GM10266 (cell line): ENCODE results near the gene KCNG3.

ENCODE experiments used
- DNase-seq: peaks from one replicate; pipeline ENCODE4 v3.0.0; 2012; ENCODE audit errors: extremely low spot score
- TF ChIP-seq, protein P1 (sequence below): IDR thresholded peaks from 2 replicates; pipeline ENCODE4 v1.5.1; 2012; ENCODE audit warnings: mild to moderate bottlenecking, low read depth; ENCODE audit not compliant: control insufficient read depth, insufficient read depth; ENCODE audit errors: missing control alignments

Gene KCNG3

DNA sequence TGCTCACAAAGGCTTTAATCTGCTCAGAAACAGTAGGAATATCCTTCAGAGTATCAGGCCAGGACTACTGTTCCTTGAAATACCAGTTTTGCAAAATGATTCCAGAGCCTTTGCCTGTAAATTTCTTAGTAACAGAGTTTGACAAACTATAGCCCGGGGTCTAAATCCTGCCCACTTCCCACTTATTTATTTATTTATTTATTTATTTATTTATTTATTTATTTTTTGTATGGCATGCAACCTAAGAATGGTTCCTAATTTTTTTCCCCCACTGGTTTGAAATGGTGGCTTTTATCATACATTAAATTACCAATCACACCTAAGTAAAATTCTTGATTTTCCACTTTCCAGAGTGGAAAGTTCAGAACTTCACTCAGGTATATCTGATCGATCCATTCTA, 45.6 kb downstream of the KCNG3 start:
- no peak for DNase-seq
- TF ChIP-seq, protein P1, sequence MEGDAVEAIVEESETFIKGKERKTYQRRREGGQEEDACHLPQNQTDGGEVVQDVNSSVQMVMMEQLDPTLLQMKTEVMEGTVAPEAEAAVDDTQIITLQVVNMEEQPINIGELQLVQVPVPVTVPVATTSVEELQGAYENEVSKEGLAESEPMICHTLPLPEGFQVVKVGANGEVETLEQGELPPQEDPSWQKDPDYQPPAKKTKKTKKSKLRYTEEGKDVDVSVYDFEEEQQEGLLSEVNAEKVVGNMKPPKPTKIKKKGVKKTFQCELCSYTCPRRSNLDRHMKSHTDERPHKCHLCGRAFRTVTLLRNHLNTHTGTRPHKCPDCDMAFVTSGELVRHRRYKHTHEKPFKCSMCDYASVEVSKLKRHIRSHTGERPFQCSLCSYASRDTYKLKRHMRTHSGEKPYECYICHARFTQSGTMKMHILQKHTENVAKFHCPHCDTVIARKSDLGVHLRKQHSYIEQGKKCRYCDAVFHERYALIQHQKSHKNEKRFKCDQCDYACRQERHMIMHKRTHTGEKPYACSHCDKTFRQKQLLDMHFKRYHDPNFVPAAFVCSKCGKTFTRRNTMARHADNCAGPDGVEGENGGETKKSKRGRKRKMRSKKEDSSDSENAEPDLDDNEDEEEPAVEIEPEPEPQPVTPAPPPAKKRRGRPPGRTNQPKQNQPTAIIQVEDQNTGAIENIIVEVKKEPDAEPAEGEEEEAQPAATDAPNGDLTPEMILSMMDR = no peak

DNA sequence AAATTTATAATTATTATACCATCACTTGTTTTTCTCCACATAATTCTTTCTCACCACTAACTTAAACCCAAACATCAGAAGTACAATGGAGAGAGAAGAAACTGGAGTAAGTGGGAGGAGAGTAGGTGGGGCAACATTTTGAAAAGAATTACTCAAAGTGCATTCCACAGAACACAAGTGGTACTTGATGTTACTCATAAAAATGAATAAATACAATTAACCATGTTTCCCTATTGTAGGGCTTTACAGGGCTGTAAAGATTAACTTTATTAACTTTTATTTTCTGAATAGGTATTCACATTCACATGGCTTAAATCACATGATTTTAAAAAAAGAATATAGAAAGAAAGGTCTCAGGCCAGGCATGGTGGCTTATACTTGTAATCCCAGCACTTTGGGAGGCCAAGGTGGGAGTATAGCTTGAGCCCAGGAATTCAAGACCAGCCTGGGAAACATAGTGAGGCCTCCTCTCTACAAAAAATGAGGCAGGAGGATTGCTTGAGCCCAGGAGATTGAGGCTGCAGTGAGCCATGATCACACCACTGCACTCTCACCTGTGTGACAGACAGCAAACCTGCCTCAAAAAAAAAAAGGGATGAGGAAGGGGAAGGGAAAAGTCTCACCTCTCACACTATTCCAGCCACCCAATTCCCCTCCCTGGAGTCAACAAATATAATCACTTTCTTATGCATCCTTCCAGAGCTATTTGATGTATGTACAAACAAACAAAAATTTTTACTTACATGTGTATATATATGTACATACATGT, 47.1 kb downstream of the KCNG3 start:
- no peak for DNase-seq
- TF ChIP-seq, protein P1 = no peak

GRCh38 chr2:42443718-42444399, 49.9 kb downstream of the KCNG3 start:
- TF ChIP-seq, protein P1 = no peak
- DNase-seq = no peak

DNA sequence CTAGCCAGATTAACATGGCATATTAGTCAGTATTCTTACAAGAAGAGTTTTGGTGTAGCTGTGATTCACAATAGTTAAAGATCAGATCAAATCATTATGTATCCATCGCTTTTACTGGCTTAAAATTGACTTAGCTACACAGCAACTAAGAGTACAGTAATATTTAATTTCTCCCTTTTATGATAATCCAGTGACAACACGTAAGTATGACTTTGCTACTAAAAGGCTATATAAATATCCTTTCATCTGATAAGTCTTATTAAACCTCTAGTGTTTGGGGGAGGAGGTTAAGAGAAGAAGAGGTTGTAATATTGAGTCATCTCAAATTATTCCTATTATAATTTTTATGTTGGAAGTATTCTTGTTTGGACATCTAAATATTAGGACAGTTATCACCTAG, 51.0 kb downstream of the KCNG3 start:
- TF ChIP-seq, protein P1 = no peak
- no peak for DNase-seq

DNA sequence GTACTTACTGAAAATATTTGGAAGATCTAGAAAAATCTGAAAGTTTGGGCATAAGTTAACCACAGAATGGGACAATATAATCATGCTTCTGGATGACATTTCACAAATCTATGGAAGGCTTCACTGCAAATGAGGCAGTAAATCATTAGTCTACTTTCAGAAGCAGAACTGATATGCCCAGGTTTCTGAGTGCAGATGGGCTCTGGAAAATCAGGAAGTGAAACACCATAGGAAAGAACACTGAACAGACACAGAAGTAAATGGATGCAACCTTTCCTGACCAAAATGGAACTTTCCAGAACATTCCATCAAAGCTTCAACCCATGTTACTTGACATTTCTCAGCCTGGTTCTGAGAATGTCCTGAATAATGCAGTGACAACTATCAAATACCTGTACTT, 55.1 kb downstream of the KCNG3 start:
- TF ChIP-seq, protein P1 = no peak
- DNase-seq = no peak

DNA sequence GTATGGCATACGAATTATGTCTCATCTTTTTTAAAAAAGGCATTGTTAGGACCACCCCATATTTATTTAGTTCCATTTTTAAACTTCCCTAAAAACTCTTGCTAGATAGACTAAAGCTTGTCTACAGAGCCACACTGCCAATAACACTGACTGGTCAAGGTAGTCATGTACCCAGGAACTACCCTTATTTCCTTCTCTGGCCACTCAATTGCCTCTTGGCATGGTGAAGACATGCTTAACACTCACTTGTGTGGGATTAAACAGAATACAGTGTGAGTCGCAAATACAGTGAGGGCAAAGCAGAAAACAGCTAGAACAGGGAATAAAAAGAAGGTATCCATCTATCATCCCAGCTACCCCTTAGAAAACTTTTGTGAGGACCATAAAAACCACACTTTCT, 57.4 kb downstream of the KCNG3 start:
- DNase-seq = no peak
- TF ChIP-seq, protein P1 = no peak

- no peak for DNase-seq
- TF ChIP-seq, protein P1 = no peak
Observed at GRCh38 chr2:42435628-42436027, 58.2 kb downstream of the KCNG3 start.
